ENCODE results near the gene LZTS3. TPM values are rescaled to one million over a fixed set of nuclear protein-coding genes. Genes with fewer than 3 reads are reported as not detected.

Gene LZTS3
- total and polyA plus RNA-seq, 2 of the 13 experiments (the other 11 are each of a cell fraction or from before 2014, with no cell fraction given) = 10.1 to 31.3 TPM

DNA sequence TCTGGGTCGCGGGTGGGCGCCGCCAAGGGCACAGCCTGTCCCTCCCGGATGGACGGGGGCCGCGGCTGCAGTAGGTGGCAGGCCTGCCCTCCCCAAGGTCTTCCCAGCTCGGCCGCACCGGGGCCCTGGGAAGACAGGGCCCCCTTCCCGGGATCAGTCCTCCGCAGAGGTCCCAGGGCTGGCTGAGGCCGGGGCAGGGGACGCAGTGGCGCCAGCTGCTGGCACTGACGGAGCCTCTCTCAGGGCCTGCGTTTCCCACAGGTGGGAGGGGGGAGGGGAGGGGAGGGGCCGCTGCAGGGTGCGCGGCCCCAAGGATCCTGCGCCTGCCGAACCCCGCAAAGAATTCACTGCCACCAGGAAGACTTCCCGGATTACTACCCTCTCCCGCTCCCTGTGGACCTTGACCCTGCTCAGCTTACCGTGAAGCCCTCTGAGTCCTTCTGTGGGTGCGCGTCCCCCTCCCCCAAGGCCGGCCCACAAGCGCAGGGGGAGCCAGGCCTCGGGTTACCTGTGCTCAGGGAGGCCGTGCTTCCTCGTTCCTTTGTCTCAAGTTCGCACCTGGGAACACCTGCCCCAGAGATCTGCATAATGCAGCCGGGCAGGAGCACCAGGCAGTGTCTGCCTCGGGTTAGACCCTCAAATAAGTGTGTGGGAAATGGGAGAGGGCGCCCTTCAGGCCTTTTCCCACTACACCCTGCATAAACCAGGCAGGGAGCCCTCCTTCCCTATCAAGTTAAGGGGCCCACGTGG lies 5.1 kb downstream of the LZTS3 start (continued):
- TF ChIP-seq, protein P1, sequence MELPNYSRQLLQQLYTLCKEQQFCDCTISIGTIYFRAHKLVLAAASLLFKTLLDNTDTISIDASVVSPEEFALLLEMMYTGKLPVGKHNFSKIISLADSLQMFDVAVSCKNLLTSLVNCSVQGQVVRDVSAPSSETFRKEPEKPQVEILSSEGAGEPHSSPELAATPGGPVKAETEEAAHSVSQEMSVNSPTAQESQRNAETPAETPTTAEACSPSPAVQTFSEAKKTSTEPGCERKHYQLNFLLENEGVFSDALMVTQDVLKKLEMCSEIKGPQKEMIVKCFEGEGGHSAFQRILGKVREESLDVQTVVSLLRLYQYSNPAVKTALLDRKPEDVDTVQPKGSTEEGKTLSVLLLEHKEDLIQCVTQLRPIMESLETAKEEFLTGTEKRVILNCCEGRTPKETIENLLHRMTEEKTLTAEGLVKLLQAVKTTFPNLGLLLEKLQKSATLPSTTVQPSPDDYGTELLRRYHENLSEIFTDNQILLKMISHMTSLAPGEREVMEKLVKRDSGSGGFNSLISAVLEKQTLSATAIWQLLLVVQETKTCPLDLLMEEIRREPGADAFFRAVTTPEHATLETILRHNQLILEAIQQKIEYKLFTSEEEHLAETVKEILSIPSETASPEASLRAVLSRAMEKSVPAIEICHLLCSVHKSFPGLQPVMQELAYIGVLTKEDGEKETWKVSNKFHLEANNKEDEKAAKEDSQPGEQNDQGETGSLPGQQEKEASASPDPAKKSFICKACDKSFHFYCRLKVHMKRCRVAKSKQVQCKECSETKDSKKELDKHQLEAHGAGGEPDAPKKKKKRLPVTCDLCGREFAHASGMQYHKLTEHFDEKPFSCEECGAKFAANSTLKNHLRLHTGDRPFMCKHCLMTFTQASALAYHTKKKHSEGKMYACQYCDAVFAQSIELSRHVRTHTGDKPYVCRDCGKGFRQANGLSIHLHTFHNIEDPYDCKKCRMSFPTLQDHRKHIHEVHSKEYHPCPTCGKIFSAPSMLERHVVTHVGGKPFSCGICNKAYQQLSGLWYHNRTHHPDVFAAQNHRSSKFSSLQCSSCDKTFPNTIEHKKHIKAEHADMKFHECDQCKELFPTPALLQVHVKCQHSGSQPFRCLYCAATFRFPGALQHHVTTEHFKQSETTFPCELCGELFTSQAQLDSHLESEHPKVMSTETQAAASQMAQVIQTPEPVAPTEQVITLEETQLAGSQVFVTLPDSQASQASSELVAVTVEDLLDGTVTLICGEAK (IDR thresholded peaks at IDR 0.05) = no peak
- TF ChIP-seq, protein P1 (CRISPR knock-in tag; IDR thresholded peaks at IDR 0.05) = peak; percentile 86
- TF ChIP-seq HHEX (CRISPR knock-in tag; IDR thresholded peaks at IDR 0.05) = no peak
- TF ChIP-seq ESRRA (CRISPR knock-in tag; IDR thresholded peaks at IDR 0.05; ENCODE audit: low read depth) = peak; percentile 81
- TF ChIP-seq, protein P2, sequence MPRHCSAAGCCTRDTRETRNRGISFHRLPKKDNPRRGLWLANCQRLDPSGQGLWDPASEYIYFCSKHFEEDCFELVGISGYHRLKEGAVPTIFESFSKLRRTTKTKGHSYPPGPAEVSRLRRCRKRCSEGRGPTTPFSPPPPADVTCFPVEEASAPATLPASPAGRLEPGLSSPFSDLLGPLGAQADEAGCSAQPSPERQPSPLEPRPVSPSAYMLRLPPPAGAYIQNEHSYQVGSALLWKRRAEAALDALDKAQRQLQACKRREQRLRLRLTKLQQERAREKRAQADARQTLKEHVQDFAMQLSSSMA (CRISPR knock-in tag; IDR thresholded peaks at IDR 0.05) = peak; percentile 86
- peak; percentile 77 for TF ChIP-seq TEAD3 (CRISPR knock-in tag; optimal IDR thresholded peaks at IDR 0.05; ENCODE audit: borderline replicate concordance)
- TF ChIP-seq RXRA (CRISPR knock-in tag; IDR thresholded peaks at IDR 0.05) = peak; percentile 81
- no peak; the same call in 1 of the 2 replicates for TF ChIP-seq HMG20B (CRISPR knock-in tag; conservative IDR thresholded peaks at IDR 0.05)
- no peak for TF ChIP-seq ZNF724P (CRISPR knock-in tag; IDR thresholded peaks at IDR 0.05; ENCODE audit: borderline replicate concordance)
- no peak for TF ChIP-seq SRSF9 (IDR thresholded peaks at IDR 0.05; ENCODE audit: borderline replicate concordance, insufficient read depth, low read depth, low read length, poor library complexity, severe bottlenecking)
- TF ChIP-seq NR2F2 (IDR thresholded peaks at IDR 0.05; ENCODE audit: borderline replicate concordance, low read depth) = no peak
- no peak; the same call in 1 of the 2 replicates for TF ChIP-seq GFI1 (CRISPR knock-in tag; IDR thresholded peaks at IDR 0.05; ENCODE audit: borderline replicate concordance)
- no peak for TF ChIP-seq GTF3A (CRISPR knock-in tag; conservative IDR thresholded peaks at IDR 0.05)
- no peak for TF ChIP-seq DNMT3B (CRISPR knock-in tag; conservative IDR thresholded peaks at IDR 0.05)
- peak; percentile 85; the same call in 1 of the 2 replicates for TF ChIP-seq SP140L (CRISPR knock-in tag; IDR thresholded peaks at IDR 0.05; ENCODE audit: borderline replicate concordance)
- TF ChIP-seq HNRNPK (IDR thresholded peaks at IDR 0.05; ENCODE audit: low read depth, low read length, poor library complexity, severe bottlenecking) = peak; percentile 92
- no peak for TF ChIP-seq BRCA1 (CRISPR knock-in tag; IDR thresholded peaks at IDR 0.05)
- TF ChIP-seq, protein P3, sequence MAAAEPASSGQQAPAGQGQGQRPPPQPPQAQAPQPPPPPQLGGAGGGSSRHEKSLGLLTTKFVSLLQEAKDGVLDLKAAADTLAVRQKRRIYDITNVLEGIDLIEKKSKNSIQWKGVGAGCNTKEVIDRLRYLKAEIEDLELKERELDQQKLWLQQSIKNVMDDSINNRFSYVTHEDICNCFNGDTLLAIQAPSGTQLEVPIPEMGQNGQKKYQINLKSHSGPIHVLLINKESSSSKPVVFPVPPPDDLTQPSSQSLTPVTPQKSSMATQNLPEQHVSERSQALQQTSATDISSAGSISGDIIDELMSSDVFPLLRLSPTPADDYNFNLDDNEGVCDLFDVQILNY (CRISPR knock-in tag; conservative IDR thresholded peaks at IDR 0.05) = no peak; the same call in 1 of the 2 replicates
